NT2/D1 (cell line): ENCODE data around the gene SDHA.

Experiments used
- DNase-seq: peaks from one replicate; pipeline ENCODE4 v3.0.0-alpha.2; 2011; ENCODE audit warnings: low read depth, low spot score
- H3K27me3 ChIP-seq: 2 replicates; pipeline ENCODE4 v1.6.0; 2011; ENCODE audit warnings: mild to moderate bottlenecking; ENCODE audit not compliant: insufficient read length, insufficient read depth
- H3K36me3 ChIP-seq: 2 replicates; pipeline ENCODE4 v1.6.1; 2011; ENCODE audit warnings: mild to moderate bottlenecking, low read length, mixed read lengths; ENCODE audit not compliant: insufficient read depth, insufficient read length
- H3K4me1 ChIP-seq: 2 replicates; pipeline ENCODE4 v1.5.1; 2011; ENCODE audit not compliant: insufficient read depth, insufficient read length
- H3K4me3 ChIP-seq: 2 replicates; pipeline ENCODE4 v1.5.1; 2011; ENCODE audit warnings: low read depth; ENCODE audit not compliant: insufficient read length
- H3K9ac ChIP-seq: 2 replicates; pipeline ENCODE4 v1.6.0; 2011; ENCODE audit warnings: low read depth; ENCODE audit not compliant: insufficient read length
- H3K9me3 ChIP-seq: 2 replicates; pipeline ENCODE4 v1.5.1; 2011; ENCODE audit warnings: mild to moderate bottlenecking, low read length; ENCODE audit not compliant: insufficient read depth
- SUZ12 ChIP-seq: IDR thresholded peaks from 2 replicates; pipeline ENCODE4 v1.6.1; 2011; ENCODE audit not compliant: insufficient read length, insufficient read depth; ENCODE audit errors: extremely low read depth
- YY1 ChIP-seq: IDR thresholded peaks from 2 replicates; pipeline ENCODE4 v1.6.1; 2011; ENCODE audit not compliant: insufficient read length, insufficient read depth
- ZNF274 ChIP-seq: IDR thresholded peaks from 2 replicates; pipeline ENCODE4 v1.6.1; 2011; ENCODE audit warnings: mild to moderate bottlenecking, low read depth, low read length

SDHA gene

GRCh38 chr5:190366-191035, 27.6 kb upstream of the SDHA start:
- no peak overlapping the region for H3K4me3 ChIP-seq
- DNase-seq = no peak

GRCh38 chr5:191036-191948, 26.8 kb upstream of the SDHA start, which contains the start of gene LRRC14B:
TSS of gene LRRC14B (plus strand) at chr5:191495. CDS start at chr5:191539, 44 bp downstream.
- no peak for DNase-seq
- Histone ChIP-seq H3K4me1 (peaks cover 12% of the 10 kb centered on the region), H3K9me3 (no peaks in the 10 kb centered on the region), H3K9ac (no peak within 1 kb of the TSS), H3K36me3 (no peaks in the 10 kb centered on the region), H3K27me3 (no peaks in the 10 kb centered on the region), H3K4me3 (no peak within 1 kb of the TSS)
- TF ChIP-seq SUZ12 (no peak), ZNF274 (no peak)

More at GRCh38 chr5:190366-191035, 27.6 kb upstream of the SDHA start:
- H3K9me3 ChIP-seq = no peaks in the 10 kb centered on the region
- peaks cover 12% of the 10 kb centered on the region for H3K4me1 ChIP-seq
- TF ChIP-seq ZNF274 = no peak
- no peak for TF ChIP-seq SUZ12
- TF ChIP-seq YY1 = no peak
- no peak overlapping the region for H3K9ac ChIP-seq
- H3K36me3 ChIP-seq = no peaks in the 10 kb centered on the region
- no peaks in the 10 kb centered on the region for H3K27me3 ChIP-seq

- no peak for TF ChIP-seq YY1
- no peak for TF ChIP-seq SUZ12
- TF ChIP-seq ZNF274 = no peak
- DNase-seq = no peak
- Histone ChIP-seq H3K36me3 (no peaks in the 10 kb centered on the region), H3K4me3 (no peak overlapping the region), H3K27me3 (no peaks in the 10 kb centered on the region), H3K4me1 (peaks cover 12% of the 10 kb centered on the region), H3K9me3 (no peaks in the 10 kb centered on the region), H3K9ac (no peak overlapping the region)
Observed at GRCh38 chr5:191949-192690, 26.0 kb upstream of the SDHA start.

- no peak for DNase-seq
- Histone ChIP-seq H3K27me3 (no peaks in the 10 kb centered on the region), H3K4me1 (peaks cover 12% of the 10 kb centered on the region), H3K4me3 (no peak overlapping the region), H3K9me3 (no peaks in the 10 kb centered on the region), H3K9ac (no peak overlapping the region), H3K36me3 (no peaks in the 10 kb centered on the region)
- TF ChIP-seq SUZ12 = no peak
- TF ChIP-seq ZNF274 = no peak
- no peak for TF ChIP-seq YY1
Observed at GRCh38 chr5:192691-192969, 25.5 kb upstream of the SDHA start.

GRCh38 chr5:192970-193831, 24.9 kb upstream of the SDHA start:
- no peaks in the 10 kb centered on the region for H3K36me3 ChIP-seq
- H3K4me3 ChIP-seq = no peak overlapping the region
- H3K27me3 ChIP-seq = no peaks in the 10 kb centered on the region
- no peaks in the 10 kb centered on the region for H3K9me3 ChIP-seq
- no peak overlapping the region for H3K9ac ChIP-seq
- TF ChIP-seq SUZ12 (no peak), ZNF274 (no peak), YY1 (no peak)
- H3K4me1 ChIP-seq = peaks cover 10% of the 10 kb centered on the region
- no peak for DNase-seq

- no peak for DNase-seq
- TF ChIP-seq YY1 (no peak), ZNF274 (no peak), SUZ12 (no peak)
- Histone ChIP-seq H3K4me1 (peaks cover 5% of the 10 kb centered on the region), H3K4me3 (no peak overlapping the region), H3K9ac (no peak overlapping the region), H3K27me3 (no peaks in the 10 kb centered on the region), H3K9me3 (no peaks in the 10 kb centered on the region), H3K36me3 (peaks cover 5% of the 10 kb centered on the region)
Observed at GRCh38 chr5:194102-194501, 24.0 kb upstream of the SDHA start.
